K562 (cell line): ENCODE measurements around the gene DEK.

Experiments used
- ARID2 ChIP-seq: fragments of 450-650 bp; IDR thresholded peaks from 2 replicates; pipeline ENCODE4 v1.6.1; 2017; ENCODE audit warnings: antibody characterized with exemption, mild to moderate bottlenecking
- EWSR1 ChIP-seq: fragments of 450-650 bp; IDR thresholded peaks from 2 replicates; pipeline ENCODE4 v1.6.1; 2018; ENCODE audit warnings: borderline replicate concordance, mild to moderate bottlenecking, low read depth, moderate library complexity; ENCODE audit not compliant: partially characterized antibody
- HCFC1 ChIP-seq: IDR thresholded peaks from 2 replicates; pipeline ENCODE4 v1.6.1; 2012; ENCODE audit warnings: low read depth, low read length, improper control_type of control experiment
- MEF2A ChIP-seq: IDR thresholded peaks from 2 replicates; pipeline ENCODE4 v1.6.1; 2011; ENCODE audit warnings: low read depth, mild to moderate bottlenecking, low read length, moderate library complexity; ENCODE audit not compliant: control insufficient read depth
- NBN ChIP-seq: fragments of 450-650 bp; IDR thresholded peaks from 2 replicates; pipeline ENCODE4 v1.6.1; 2016; ENCODE audit warnings: low read depth, mild to moderate bottlenecking
- POLR2G ChIP-seq: fragments of 200-400 bp; formaldehyde crosslinking; IDR thresholded peaks from 2 replicates; pipeline ENCODE4 v1.6.1; 2017; ENCODE audit warnings: low read depth, mild to moderate bottlenecking, antibody characterized with exemption, low read length, moderate library complexity
- RFX5 ChIP-seq: IDR thresholded peaks from 2 replicates; pipeline ENCODE4 v1.6.1; 2011; ENCODE audit warnings: low read depth, mild to moderate bottlenecking, improper control_type of control experiment, low read length
- SAP30 ChIP-seq: fragments of 200-600 bp; sonication (generic); IDR thresholded peaks from 2 replicates; pipeline ENCODE4 v1.6.1; 2012; ENCODE audit warnings: borderline replicate concordance, low read depth, mild to moderate bottlenecking, moderate library complexity, low read length, control low read depth, inconsistent platforms; ENCODE audit not compliant: insufficient read depth, poor library complexity, severe bottlenecking
- SMARCC2 ChIP-seq: fragments of 450-650 bp; IDR thresholded peaks from 2 replicates; pipeline ENCODE4 v1.6.1; 2017; ENCODE audit warnings: antibody characterized with exemption, moderate library complexity, mild to moderate bottlenecking, low read depth
- TCF3 ChIP-seq: sonication (generic); formaldehyde crosslinking; IDR thresholded peaks from 2 replicates; pipeline ENCODE4 v1.4.0; 2020; ENCODE audit warnings: mild to moderate bottlenecking, missing genetic modification reagents
- U2AF2 ChIP-seq: fragments of 200-400 bp; formaldehyde crosslinking; optimal IDR thresholded peaks from 2 replicates; pipeline ENCODE3; 2017; ENCODE audit warnings: low read depth, mild to moderate bottlenecking, low read length
- ZNF785 ChIP-seq: fragments of 250-450 bp; sonication (Bioruptor Pico); IDR thresholded peaks from 2 replicates; pipeline ENCODE4 v1.4.0; 2020; ENCODE audit warnings: mild to moderate bottlenecking
- TF ChIP-seq, protein P1 (sequence below): sonication (generic); formaldehyde crosslinking; IDR thresholded peaks from 2 replicates; pipeline ENCODE4 v1.8.1; 2023; ENCODE audit warnings: mild to moderate bottlenecking, missing genetic modification reagents
- TF ChIP-seq, protein P2 (sequence below), 3 experiments: IDR thresholded peaks in 2 of 3; conservative IDR thresholded peaks in 1 of 3; 2 replicates each; pipeline ENCODE4 v1.5.1; 2011 to 2012; ENCODE audit warnings: low read length in 3 of 3, mild to moderate bottlenecking in 3 of 3, control low read depth in 2 of 3, improper control_type of control experiment in 1 of 3, inconsistent platforms in 1 of 3, low read depth in 1 of 3, mixed read lengths in 1 of 3, moderate library complexity in 1 of 3; ENCODE audit not compliant: insufficient read depth in 2 of 3

GRCh38 chr6:18261877-18262276 is 2.5 kb downstream of the DEK start:
- no peak for TF ChIP-seq SMARCC2
- no peak for TF ChIP-seq ARID2
- TF ChIP-seq U2AF2, result no peak
- TF ChIP-seq TCF3 (CRISPR knock-in tag), result no peak
- TF ChIP-seq RFX5, result no peak
- TF ChIP-seq NBN, result no peak
- no peak for TF ChIP-seq MEF2A
- no peak for TF ChIP-seq HCFC1
- no peak for TF ChIP-seq ZNF785 (CRISPR knock-in tag)
- no peak for TF ChIP-seq POLR2G
- TF ChIP-seq SAP30, result no peak
- no peak for TF ChIP-seq EWSR1
- TF ChIP-seq, protein P1, sequence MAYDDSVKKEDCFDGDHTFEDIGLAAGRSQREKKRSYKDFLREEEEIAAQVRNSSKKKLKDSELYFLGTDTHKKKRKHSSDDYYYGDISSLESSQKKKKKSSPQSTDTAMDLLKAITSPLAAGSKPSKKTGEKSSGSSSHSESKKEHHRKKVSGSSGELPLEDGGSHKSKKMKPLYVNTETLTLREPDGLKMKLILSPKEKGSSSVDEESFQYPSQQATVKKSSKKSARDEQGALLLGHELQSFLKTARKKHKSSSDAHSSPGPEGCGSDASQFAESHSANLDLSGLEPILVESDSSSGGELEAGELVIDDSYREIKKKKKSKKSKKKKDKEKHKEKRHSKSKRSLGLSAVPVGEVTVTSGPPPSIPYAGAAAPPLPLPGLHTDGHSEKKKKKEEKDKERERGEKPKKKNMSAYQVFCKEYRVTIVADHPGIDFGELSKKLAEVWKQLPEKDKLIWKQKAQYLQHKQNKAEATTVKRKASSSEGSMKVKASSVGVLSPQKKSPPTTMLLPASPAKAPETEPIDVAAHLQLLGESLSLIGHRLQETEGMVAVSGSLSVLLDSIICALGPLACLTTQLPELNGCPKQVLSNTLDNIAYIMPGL (CRISPR knock-in tag), result no peak
- TF ChIP-seq, protein P2, sequence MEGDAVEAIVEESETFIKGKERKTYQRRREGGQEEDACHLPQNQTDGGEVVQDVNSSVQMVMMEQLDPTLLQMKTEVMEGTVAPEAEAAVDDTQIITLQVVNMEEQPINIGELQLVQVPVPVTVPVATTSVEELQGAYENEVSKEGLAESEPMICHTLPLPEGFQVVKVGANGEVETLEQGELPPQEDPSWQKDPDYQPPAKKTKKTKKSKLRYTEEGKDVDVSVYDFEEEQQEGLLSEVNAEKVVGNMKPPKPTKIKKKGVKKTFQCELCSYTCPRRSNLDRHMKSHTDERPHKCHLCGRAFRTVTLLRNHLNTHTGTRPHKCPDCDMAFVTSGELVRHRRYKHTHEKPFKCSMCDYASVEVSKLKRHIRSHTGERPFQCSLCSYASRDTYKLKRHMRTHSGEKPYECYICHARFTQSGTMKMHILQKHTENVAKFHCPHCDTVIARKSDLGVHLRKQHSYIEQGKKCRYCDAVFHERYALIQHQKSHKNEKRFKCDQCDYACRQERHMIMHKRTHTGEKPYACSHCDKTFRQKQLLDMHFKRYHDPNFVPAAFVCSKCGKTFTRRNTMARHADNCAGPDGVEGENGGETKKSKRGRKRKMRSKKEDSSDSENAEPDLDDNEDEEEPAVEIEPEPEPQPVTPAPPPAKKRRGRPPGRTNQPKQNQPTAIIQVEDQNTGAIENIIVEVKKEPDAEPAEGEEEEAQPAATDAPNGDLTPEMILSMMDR (IDR thresholded peaks at IDR 0.05 in 2 of 3, conservative IDR thresholded peaks at IDR 0.05 in 1 of 3; ENCODE audit: insufficient read depth in 2 of 3, low read depth in 1 of 3, low read length in 3 of 3), result no peak
